ENCODE results near the gene GPR153. TPM values are rescaled to one million over a fixed set of nuclear protein-coding genes. Genes with fewer than 3 reads are reported as not detected.

Gene GPR153
- total RNA-seq, 2 donors from 2014 or later, result 2.3 to 4.9 TPM

- intact Hi-C loops (cut with DNase I), result no loop called here
- Histone ChIP-seq H3K27me3 (no peaks in the 10 kb centered on the region), H3K27ac (no peak overlapping the region), H3K4me1 (peaks cover 11% of the 10 kb centered on the region), H3K4me3 (no peak overlapping the region), H3K9me3 (no peaks in the 10 kb centered on the region), H3K36me3 (replicated peaks in 1 of 2; ENCODE audit: insufficient read depth in 1 of 2, low read depth in 2 of 2) (no peaks in the 10 kb centered on the region)
- TF ChIP-seq CTCF (IDR thresholded peaks at IDR 0.05) (no peak), POLR2A (IDR thresholded peaks at IDR 0.05) (no peak)
- DNase-seq (no peak), ATAC-seq (no peak)
- WGBS, 2 donors, result 81 to 86% methylated on average over 4 to 10 of the region's 10 CpGs
Observed at GRCh38 chr1:6288665-6289064, 27.8 kb upstream of the GPR153 start.

GRCh38 chr1:6288026-6288425 is 27.1 kb upstream of the GPR153 start:
- WGBS, 2 donors, result 94 to 98% methylated on average over 7 to 14 of the region's 14 CpGs
- H3K4me3 ChIP-seq, result no peak overlapping the region
- no peak for DNase-seq
- peaks cover 11% of the 10 kb centered on the region for H3K4me1 ChIP-seq
- TF ChIP-seq POLR2A (IDR thresholded peaks at IDR 0.05) (no peak), CTCF (IDR thresholded peaks at IDR 0.05) (no peak)
- ATAC-seq, result no peak
- no peaks in the 10 kb centered on the region for H3K36me3 ChIP-seq (replicated peaks in 1 of 2; ENCODE audit: insufficient read depth in 1 of 2, low read depth in 2 of 2)
- no peaks in the 10 kb centered on the region for H3K27me3 ChIP-seq
- intact Hi-C loops (cut with DNase I), result no loop called here
- H3K9me3 ChIP-seq, result no peaks in the 10 kb centered on the region
- no peak overlapping the region for H3K27ac ChIP-seq

DNA sequence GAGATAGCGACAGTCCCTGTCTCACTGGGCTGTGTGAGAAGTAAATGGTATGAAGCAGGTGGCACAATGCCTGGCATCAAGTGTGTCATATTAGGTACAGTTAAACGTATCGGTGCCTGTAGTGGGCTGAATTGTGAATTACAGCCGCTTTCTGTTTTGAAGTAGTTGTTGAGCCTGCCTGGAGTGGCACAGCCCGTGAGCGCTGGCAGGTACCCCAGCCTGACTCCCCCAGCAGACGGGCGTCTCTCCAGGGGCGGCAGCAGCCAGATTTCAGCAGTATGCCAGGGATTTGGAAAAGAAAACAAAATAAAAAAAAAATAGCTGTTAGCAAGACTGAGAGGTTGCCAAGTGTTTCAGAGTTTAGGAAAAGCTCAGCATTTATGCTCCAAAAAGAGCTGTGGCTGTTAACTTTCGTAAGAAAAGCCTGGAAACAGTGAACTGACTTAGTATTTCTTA is 26.6 kb upstream of the GPR153 start:
- Histone ChIP-seq H3K9me3 (no peaks in the 10 kb centered on the region), H3K36me3 (replicated peaks in 1 of 2; ENCODE audit: insufficient read depth in 1 of 2, low read depth in 2 of 2) (no peaks in the 10 kb centered on the region), H3K27me3 (no peaks in the 10 kb centered on the region), H3K27ac (no peak overlapping the region), H3K4me1 (peaks cover 11% of the 10 kb centered on the region), H3K4me3 (no peak overlapping the region)
- no peak for TF ChIP-seq CTCF (IDR thresholded peaks at IDR 0.05)
- TF ChIP-seq POLR2A (IDR thresholded peaks at IDR 0.05), result no peak
- no peak for ATAC-seq
- peak in 1 of 4 donors; percentile 44 for DNase-seq
- intact Hi-C loops (cut with DNase I), result no loop called here
- WGBS, 2 donors, result 41 to 51% methylated on average over 9 to 10 of the region's 10 CpGs

DNA sequence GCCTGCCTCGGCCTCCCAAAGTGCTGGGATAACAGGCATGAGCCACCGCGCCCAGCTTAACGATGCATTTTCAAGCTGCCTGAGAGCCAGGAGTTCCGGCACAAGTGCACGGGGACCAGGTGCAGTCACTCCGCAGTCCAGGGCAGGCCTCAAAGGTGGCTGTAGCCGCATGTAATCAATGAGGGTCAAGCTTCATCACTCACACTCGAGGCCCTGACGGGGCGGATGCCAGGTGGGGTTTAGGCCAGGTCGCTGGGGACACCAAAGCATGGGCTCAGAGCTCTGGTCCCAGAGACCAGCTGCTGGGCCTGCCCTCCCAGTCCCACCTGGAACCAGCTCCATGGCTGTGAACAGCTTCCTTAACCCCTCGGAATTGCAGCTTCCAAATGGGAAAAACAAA is 26.1 kb upstream of the GPR153 start:
- 61 to 74% methylated on average over 7 to 13 of the region's 13 CpGs for WGBS, 2 donors
- no peak overlapping the region for H3K27ac ChIP-seq
- no peaks in the 10 kb centered on the region for H3K9me3 ChIP-seq
- no peaks in the 10 kb centered on the region for H3K27me3 ChIP-seq
- DNase-seq (no peak), ATAC-seq (no peak)
- intact Hi-C loops (cut with DNase I), result no loop called here
- peaks cover 11% of the 10 kb centered on the region for H3K4me1 ChIP-seq
- no peaks in the 10 kb centered on the region for H3K36me3 ChIP-seq (replicated peaks in 1 of 2; ENCODE audit: insufficient read depth in 1 of 2, low read depth in 2 of 2)
- H3K4me3 ChIP-seq, result no peak overlapping the region
- TF ChIP-seq POLR2A (IDR thresholded peaks at IDR 0.05), result no peak
- no peak for TF ChIP-seq CTCF (IDR thresholded peaks at IDR 0.05)

- no peak for ATAC-seq
Observed at GRCh38 chr1:6286266-6286665, 25.4 kb upstream of the GPR153 start.

More at GRCh38 chr1:6286266-6286665, 25.4 kb upstream of the GPR153 start:
- no peak overlapping the region for H3K27ac ChIP-seq
- no peaks in the 10 kb centered on the region for H3K27me3 ChIP-seq
- no peaks in the 10 kb centered on the region for H3K9me3 ChIP-seq
- peaks cover 11% of the 10 kb centered on the region for H3K4me1 ChIP-seq
- H3K36me3 ChIP-seq (replicated peaks in 1 of 2; ENCODE audit: insufficient read depth in 1 of 2, low read depth in 2 of 2), result no peaks in the 10 kb centered on the region
- 90 to 97% methylated on average over 6 to 8 of the region's 8 CpGs for WGBS, 2 donors
- H3K4me3 ChIP-seq, result no peak overlapping the region
- intact Hi-C loops (cut with DNase I), result no loop called here
- no peak for DNase-seq
- TF ChIP-seq CTCF (IDR thresholded peaks at IDR 0.05) (no peak), POLR2A (IDR thresholded peaks at IDR 0.05) (no peak)
